NOMO-1 treated with dmso at 0.1 percent for 144 hours (cell line): ENCODE measurements around the gene TBX21.
"Not testable (repeated sequence)": the region's sequence is repeated elsewhere in the genome, so short reads cannot be mapped to it uniquely, and the experiment has no call there.

Experiments used
- DNase-seq: peaks from one replicate; lab custom pipeline; 2025; ENCODE audit not compliant: unreplicated experiment; lab: John Stamatoyannopoulos, UW

Gene TBX21

DNA sequence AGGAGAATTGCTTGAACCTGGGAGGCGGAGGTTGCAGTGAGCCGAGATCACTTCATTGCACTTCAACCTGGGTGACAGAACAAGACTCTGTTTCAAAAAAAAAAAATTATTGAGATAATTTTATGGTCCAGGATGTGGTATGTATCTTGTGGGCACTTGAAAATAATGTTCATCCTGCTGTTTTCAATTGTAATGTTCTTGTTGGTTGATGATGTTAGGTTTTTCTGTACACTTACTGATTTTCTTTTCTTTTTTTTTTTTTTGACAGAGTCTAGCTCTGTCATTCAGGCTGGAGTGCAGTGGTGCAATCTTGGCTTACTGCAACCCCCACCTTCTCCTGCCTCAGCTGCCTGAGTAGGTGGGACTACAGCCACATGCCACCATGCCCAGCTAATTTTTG, 29.7 kb downstream of the TBX21 start:
- DNase-seq, result no peak

DNA sequence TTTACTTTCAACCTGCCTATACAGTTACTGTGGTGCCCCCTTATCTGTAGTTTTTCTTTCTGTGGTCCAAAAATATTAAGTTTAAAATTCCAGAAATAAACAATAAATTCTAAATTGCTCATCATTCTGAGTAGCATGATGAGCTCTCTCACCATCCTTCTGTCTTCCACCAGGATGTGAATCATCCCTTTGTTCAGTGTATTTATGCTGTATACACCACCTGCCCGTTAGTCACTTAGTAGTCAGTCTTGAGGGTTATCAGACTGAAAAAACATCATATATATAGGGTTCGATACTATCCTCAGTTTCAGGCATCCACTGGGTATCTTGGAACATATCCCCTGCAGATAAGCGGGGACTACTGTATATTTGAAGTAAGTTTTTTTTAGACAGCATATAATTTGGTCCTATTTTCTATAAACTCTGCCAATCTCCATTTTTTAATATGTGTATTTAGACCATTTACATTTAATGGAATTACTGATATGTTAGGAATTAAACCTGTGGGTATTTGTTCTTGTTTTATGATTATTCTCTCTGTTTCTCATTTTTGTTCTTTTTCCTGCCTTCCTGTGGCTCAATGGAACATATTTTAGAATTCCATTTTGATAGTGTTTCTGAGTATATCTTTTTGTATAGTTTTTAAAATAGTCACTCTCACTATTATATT, 31.0 kb downstream of the TBX21 start:
- DNase-seq, result no peak

DNA sequence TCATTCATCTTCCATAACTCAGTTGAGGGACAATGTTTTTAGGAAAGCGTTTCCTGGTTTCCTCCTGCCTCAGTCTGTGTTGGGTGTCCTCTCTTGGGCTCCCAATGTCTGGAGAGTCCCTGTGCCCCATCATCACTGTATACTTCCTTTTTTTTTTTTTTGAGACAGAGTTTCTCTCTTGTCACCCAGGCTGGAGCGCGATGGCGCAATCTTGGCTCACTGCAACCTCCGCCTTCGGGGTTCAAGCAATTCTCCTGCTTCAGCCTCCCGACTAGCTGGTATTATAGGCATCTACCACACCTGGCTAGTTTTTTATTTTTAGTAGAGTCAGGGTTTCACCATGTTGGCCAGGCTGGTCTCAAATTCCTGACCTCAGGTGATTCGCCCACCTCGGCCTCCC, 40.6 kb downstream of the TBX21 start:
- DNase-seq, result not testable (repeated sequence)

DNA sequence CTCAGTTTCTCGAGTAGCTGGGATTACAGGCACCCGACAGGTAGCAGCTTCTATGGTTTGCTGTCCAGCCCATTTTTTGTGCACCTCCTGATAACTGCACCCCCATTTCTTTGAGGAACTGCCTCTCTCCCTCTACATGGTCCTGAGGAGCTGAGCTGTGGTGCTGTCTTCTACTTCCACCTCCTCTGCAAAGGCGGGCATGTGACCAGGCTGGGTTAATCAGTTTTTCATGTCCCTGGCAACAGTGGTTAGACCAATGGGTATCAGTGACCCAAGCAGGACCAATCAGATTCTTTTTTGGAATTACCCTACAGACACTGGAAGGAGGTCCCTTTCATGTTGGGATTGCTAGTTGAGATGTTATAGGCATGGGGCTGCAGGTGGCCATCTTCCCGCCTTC, 41.3 kb downstream of the TBX21 start:
- no peak for DNase-seq

DNA sequence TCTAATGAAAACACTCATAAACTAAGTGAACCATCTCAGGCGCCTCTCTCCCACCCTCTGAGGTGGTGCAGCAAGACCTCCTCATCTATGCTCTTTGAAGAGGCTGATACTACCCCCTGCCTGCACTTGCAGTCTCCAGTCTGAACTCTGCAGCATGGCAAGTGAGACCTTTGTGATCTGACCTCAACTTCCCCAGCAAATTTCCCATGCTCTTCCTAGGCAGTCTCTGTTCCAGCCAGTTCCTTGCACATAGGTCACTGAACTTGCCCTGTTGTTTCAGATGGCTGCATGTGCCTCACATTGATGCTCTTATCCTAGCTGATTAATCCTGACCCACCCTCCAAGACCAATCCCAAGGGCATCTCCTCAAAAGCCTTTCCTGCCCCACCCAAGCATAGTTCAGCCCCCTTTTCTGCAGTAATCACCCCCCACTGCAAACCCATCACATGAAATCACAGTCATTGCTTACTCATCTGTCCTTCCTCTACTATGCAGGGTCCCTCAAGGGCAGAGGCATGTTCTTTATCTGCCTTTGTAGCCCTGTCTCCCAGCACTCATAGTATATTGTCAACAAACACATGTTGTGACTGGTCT, 42.0 kb downstream of the TBX21 start:
- DNase-seq, result no peak

DNA sequence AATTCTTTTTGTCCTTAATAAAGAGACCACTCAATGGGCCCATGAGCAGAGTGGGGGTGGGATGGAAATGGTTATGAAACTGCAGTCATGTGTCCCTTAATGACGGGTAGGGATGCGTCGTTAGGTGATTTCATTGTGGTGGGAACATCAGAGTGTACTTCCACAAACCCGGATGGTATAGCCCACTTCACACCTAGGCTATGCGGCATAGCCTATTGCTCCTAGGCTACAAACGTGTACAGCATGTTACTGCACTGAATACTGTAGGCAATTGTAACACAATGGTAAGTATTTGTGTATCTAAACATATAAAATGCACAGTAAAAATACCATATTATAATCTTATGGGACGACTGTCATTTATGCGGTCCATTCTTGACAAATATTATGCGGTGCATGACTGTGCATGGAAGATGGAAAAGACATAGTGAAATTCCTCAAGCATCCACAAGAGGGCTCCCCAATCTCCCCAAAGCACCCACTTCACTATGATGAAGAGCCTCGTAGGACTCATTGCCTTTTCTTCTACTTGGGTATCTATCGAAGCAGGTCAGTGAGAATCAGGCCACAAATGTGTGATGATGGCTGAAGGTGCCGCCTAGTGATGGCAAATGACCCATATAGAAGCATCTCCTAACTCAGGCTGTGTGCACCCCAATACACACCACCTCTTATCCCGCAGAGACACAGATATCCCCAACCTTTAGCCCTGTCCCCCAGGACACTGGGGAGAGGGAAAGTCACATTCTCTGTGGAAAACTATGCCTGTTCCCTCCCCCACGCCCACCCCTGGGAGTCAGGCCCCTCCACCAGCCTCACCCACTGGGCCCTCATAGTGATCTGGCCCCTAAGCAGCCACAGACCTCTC, 43.5 kb downstream of the TBX21 start:
- no peak for DNase-seq

DNA sequence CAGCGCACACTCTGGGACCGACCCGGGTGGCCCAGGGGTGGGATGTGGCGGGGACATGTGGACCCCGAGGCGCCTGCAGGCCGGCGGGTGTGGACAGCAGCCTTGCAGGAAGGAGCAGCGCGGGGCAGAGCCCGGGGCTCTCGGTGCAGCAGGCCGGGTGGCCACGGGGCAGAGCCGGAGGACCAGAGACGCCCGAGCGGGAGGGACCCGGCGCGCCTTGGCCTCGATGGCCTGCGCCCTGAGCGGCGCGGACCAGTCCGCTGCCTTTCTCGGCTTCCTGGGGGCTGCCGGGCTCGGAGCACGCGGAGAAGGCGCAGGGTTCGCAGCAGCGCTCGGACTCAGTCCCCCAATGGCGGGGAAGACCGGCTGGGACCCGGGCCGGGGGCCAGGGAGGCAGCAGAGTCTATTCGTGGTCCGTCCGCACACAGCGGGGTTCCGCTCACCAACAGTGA, 45.2 kb downstream of the TBX21 start:
- DNase-seq, result no peak

DNA sequence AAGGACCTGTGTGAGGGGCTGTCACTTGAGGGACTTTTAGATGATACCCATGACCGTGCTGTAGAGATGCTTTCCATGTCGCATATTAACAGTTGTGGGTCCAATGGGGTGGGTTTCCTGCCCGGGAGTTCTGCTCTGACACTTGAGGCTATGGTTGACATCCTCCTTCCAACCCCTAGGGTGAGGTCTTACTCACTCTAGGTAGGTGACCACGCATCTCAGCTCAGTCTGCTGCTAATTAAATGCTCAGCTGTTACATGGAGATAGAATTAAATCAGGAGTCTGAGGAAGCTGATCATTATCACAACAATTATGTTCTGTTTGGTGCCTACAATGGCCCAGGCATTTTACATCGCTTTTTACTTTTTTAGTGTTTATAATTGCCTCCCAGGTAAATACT, 48.4 kb downstream of the TBX21 start:
- no peak for DNase-seq

DNA sequence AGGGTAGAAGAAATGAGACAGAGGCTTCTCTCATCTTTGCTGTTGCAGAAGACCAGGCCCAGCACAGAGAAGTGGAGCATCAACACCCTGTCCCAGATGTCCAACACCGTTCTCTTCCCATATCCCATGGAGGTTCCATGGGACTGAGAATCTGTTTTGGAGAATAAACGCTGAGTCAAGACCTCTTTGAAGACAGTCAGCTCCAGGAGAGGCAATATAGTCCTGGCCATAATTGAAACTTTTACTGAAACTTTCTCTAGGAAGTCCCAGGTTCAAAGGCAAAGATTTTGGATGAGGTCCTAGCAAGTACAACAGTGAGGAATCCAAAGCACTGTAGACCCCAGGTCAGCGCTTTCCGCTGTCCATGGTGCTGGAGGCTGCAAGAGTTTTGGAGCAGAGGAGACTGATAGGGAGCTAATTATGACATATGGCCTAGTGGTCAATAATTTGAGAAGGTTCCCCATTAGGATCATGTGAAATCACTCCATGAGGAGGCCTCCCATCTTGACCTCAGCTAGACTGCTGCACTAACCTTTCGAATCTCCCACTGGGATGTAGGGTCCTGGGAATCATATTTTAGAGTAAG, 52.6 kb downstream of the TBX21 start:
- DNase-seq, result no peak

DNA sequence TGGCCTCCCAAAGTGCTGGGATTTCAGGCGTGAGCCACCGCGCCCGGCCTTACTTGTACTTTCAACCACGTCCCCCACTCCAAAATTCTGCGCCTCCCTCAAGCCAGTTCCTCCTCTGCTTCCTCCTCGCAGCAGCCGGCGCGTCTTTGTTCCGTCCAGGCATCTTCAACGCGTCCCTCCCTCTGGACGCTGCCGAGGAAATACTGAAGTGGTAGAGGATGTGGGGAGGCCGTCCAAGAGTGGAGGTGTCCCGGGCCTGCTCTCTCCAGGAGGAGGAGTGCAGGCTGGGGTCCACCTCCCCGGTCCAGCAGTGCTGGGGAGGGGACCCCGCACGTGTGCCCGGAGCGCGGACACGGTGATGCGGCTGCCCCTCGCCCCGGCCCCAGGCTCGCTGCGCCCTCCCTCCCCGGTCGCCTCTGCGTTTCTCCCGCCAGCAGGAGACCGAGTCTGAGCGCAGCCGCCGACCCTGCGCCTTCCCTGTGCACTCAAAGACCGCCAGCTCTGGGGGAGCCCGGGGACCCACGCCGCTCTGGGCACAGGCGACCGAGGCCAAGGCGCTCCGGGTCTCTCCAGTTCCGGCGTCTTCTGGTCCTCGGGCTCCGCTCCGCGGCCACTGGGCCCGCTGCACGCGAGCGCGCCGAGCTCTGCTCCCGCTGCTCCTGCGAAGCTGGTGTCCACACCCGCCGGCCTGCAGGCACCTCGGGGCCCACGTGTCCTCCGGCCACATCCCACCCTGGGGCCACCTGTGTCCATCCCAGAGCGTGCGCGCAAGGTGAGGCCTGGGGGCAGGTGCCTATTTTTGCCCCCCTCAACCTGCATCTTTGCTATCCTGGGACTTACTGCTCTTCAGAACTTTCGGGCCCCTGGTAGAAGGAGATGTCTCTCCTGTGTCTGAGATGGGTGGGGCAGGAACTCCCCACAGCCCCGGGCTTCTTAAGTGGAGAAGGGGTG, 56.9 kb downstream of the TBX21 start:
- no peak for DNase-seq

DNA sequence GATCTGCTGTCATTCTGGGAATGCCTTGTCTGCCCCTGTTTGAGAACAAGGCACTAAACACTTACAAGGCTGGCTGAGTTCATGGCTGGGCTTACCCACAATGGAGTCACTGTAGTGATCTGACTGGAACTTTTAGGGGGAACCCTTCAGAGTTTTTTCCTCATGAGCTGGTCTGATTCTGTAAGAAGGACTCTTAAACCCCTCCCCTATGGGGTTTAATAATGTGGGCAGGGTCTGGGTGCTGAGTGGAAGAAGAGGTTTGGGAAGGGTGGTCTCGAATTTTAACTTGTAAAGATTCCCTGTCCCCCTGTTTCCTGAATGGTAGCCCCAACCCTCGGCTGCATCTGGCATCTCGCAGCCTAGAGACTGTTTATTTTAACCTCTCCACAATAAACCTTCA, 58.0 kb downstream of the TBX21 start:
- DNase-seq, result no peak

DNA sequence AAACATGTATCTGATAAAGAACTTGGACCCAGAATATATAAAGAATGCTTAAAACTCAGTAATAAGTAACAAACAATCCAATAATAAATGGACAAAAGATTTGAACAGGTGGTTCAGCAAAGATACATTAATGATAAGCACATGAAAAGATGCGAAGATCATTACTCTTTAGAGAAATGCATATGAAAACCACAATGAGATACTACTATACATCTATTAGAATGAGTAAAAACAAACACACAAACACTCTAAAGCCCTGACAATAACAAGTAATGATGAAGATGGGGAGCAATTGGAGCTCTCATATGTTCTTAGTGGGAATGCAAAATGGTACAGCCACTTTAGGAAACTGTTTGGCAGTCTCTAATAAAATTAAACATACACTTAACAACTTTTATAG, 59.4 kb downstream of the TBX21 start:
- DNase-seq, result no peak

DNA sequence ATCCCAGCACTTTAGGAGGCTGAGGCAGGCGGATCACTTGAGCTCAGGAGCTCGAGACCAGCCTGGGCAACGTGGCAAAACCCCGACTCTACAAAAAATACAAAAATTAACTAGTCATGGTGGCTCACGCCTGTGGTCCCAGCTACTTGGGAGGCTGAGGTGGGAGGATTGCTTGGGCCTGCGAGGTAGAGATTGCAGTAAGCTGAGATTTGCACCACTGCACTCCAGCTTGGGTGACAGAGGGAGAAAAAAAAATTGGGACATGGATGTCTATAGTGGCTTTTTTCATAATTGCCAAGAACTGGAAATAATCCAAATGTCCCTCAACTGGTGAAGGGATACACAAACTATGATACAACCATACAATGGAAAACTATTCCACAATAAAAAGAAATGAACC, 59.9 kb downstream of the TBX21 start:
- no peak for DNase-seq
